Activated T-cell treated with anti-CD3 and anti-CD28 coated beads, Interleukin-2, amount 50 U/mL, for 24 hours (primary cell): ENCODE results near the gene OR2S2.

ENCODE experiments used
- DNase-seq: peaks from one replicate; pipeline ENCODE4 v3.0.0-alpha.2; 2020
- H3K27ac Mint-ChIP-seq: 2 replicates; pipeline ENCODE4 v1.8.0; 2020; ENCODE audit warnings: mild to moderate bottlenecking, mixed read lengths
- H3K27me3 Mint-ChIP-seq: 2 replicates; pipeline ENCODE4 v1.8.0; 2020; ENCODE audit warnings: mixed read lengths
- H3K36me3 Mint-ChIP-seq: 2 replicates; pipeline ENCODE4 v1.8.0; 2020; ENCODE audit warnings: low read depth, mixed read lengths
- H3K4me1 Mint-ChIP-seq: 2 replicates; pipeline ENCODE4 v1.8.0; 2020; ENCODE audit warnings: low read depth, mixed read lengths
- H3K4me3 Mint-ChIP-seq: 2 replicates; pipeline ENCODE4 v1.8.0; 2020; ENCODE audit warnings: mild to moderate bottlenecking, moderate library complexity, mixed read lengths
- H3K9me3 Mint-ChIP-seq: 2 replicates; pipeline ENCODE4 v1.8.0; 2020; ENCODE audit warnings: mixed read lengths

Gene OR2S2

DNA sequence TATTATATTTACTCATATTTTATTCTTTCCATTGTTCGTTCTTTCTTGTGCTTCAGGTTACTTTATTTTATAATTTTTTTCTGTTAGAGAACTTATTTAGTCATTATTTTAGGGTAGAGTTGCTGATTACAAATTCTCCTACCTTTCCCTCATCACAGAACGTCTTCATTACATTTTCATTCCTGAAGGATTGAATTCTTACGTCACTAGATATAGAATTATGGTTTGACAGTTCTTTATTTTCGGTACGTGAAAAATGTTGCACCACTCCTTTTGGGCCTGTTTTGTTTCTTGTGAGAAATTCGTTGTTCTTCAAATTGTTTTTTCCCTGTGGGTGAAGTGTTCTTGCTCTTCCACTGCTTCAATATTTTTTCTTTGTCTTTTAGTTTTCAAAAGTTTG is 20.8 kb upstream of the OR2S2 start:
- peaks cover 73% of the 10 kb centered on the region for H3K27me3 Mint-ChIP-seq
- H3K4me3 Mint-ChIP-seq = no peak overlapping the region
- no peak overlapping the region for H3K27ac Mint-ChIP-seq
- no peaks in the 10 kb centered on the region for H3K4me1 Mint-ChIP-seq
- no peak for DNase-seq
- peaks cover 4% of the 10 kb centered on the region for H3K36me3 Mint-ChIP-seq
- peaks cover 17% of the 10 kb centered on the region for H3K9me3 Mint-ChIP-seq

DNA sequence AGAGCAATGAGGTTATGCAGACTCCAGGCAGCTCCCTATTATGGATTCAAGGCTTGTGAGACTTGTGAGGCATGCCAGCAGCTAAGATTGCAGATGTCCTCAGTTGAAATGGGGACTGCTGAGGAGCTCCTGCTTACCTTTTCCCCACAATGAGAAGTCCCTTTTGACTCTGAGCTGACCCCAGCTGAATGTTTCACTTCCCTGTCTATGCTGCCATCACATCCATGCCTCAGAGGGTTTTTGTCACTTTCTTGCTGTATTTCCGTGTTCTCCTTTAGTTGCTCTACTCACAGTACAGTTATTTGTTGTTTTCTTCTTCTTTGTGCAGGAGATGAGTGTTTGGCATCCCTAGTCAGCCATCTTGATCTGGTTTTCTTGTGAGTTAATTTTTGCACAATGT is 18.8 kb upstream of the OR2S2 start:
- DNase-seq = no peak
- peaks cover 4% of the 10 kb centered on the region for H3K36me3 Mint-ChIP-seq
- peaks cover 77% of the 10 kb centered on the region for H3K27me3 Mint-ChIP-seq
- H3K27ac Mint-ChIP-seq = no peak overlapping the region
- H3K4me3 Mint-ChIP-seq = no peak overlapping the region
- peaks cover 17% of the 10 kb centered on the region for H3K9me3 Mint-ChIP-seq
- peaks cover 10% of the 10 kb centered on the region for H3K4me1 Mint-ChIP-seq

DNA sequence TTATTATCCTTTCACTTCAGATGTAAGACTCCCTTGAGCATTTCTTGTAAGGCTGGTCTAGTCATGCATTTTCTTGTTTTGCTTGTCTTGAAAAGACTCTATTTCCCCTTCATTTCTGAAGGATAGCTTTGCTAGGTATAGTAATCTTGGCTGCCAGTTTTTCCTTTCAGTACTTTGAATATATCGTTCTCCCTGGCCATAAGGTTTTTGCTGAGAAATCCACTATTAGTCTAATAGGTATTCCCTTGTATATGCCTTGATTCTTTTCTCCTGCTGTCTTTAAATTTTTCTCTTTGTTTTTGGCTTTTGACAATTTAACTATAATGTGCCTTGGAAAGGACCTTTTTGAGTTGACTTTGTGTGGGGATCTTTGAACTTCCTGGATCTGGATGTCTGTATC is 16.8 kb upstream of the OR2S2 start:
- no peak for DNase-seq
- H3K36me3 Mint-ChIP-seq = peaks cover 4% of the 10 kb centered on the region
- peaks cover 10% of the 10 kb centered on the region for H3K4me1 Mint-ChIP-seq
- no peak overlapping the region for H3K27ac Mint-ChIP-seq
- no peak overlapping the region for H3K4me3 Mint-ChIP-seq
- peaks cover 17% of the 10 kb centered on the region for H3K9me3 Mint-ChIP-seq
- H3K27me3 Mint-ChIP-seq = peaks cover 66% of the 10 kb centered on the region

DNA sequence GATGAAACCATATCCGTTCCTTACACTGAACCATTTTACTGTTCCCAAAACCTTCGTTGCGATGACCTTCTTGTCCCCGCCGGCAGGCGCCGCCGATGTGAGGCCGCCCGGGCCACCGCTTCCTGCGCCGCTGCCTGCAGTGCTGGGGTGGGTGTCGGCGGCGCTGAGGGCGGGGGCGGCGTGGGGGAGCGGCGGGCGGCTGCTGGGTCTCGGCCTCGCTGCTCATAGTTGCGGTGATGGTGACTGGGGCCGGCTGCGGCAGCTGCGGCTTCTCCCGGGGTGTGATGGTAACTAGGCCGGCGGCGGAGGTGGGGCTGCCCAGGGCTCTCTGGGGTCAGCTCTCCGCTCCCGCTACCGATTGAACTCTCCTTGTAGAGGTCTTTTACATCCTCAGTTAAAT is 14.1 kb upstream of the OR2S2 start:
- Mint-ChIP-seq H3K4me3 (peak overlapping the region; percentile 16), H3K27ac (no peak overlapping the region), H3K4me1 (peaks cover 10% of the 10 kb centered on the region), H3K9me3 (peaks cover 17% of the 10 kb centered on the region), H3K27me3 (peaks cover 58% of the 10 kb centered on the region), H3K36me3 (peaks cover 4% of the 10 kb centered on the region)
- peak; percentile 47 for DNase-seq

- no peaks in the 10 kb centered on the region for H3K9me3 Mint-ChIP-seq
- no peak overlapping the region for H3K4me3 Mint-ChIP-seq
- DNase-seq = no peak
- peaks cover 18% of the 10 kb centered on the region for H3K27me3 Mint-ChIP-seq
- no peak overlapping the region for H3K27ac Mint-ChIP-seq
- H3K4me1 Mint-ChIP-seq = peaks cover 2% of the 10 kb centered on the region
- H3K36me3 Mint-ChIP-seq = no peaks in the 10 kb centered on the region
Observed at GRCh38 chr9:35967042-35967441, 9.1 kb upstream of the OR2S2 start.

DNA sequence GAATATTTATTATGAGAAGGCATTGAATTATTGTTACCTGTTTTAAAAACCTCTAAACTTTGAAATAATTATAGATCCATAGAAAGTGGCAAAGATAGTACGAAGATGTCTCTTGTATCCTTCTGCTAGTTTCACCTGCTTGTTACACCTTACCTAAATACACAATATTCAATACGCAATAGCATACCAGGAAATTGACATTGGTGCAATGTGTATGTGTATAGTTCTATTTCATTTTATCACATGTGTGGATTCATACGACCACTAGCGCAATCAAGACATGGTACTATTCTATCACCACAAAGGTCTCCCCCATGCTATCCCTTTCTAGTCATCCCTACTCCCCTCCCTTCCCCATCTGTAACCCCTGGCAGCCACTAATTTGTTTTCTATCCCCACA is 8.5 kb upstream of the OR2S2 start:
- no peaks in the 10 kb centered on the region for H3K4me1 Mint-ChIP-seq
- no peaks in the 10 kb centered on the region for H3K9me3 Mint-ChIP-seq
- H3K4me3 Mint-ChIP-seq = no peak overlapping the region
- H3K36me3 Mint-ChIP-seq = no peaks in the 10 kb centered on the region
- no peak overlapping the region for H3K27ac Mint-ChIP-seq
- peaks cover 12% of the 10 kb centered on the region for H3K27me3 Mint-ChIP-seq
- DNase-seq = no peak

GRCh38 chr9:35965011-35965410 is 7.1 kb upstream of the OR2S2 start:
- Mint-ChIP-seq H3K9me3 (no peaks in the 10 kb centered on the region), H3K36me3 (no peaks in the 10 kb centered on the region), H3K4me1 (no peaks in the 10 kb centered on the region)

GRCh38 chr9:35962126-35962906 is 4.4 kb upstream of the OR2S2 start:
- Mint-ChIP-seq H3K36me3 (no peaks in the 10 kb centered on the region), H3K27ac (no peak overlapping the region), H3K4me1 (no peaks in the 10 kb centered on the region), H3K27me3 (peaks cover 4% of the 10 kb centered on the region), H3K4me3 (no peak overlapping the region), H3K9me3 (no peaks in the 10 kb centered on the region)
- no peak for DNase-seq

More at GRCh38 chr9:35965011-35965410, 7.1 kb upstream of the OR2S2 start:
- H3K27ac Mint-ChIP-seq = no peak overlapping the region
- H3K4me3 Mint-ChIP-seq = no peak overlapping the region
- peaks cover 8% of the 10 kb centered on the region for H3K27me3 Mint-ChIP-seq
- DNase-seq = no peak

DNA sequence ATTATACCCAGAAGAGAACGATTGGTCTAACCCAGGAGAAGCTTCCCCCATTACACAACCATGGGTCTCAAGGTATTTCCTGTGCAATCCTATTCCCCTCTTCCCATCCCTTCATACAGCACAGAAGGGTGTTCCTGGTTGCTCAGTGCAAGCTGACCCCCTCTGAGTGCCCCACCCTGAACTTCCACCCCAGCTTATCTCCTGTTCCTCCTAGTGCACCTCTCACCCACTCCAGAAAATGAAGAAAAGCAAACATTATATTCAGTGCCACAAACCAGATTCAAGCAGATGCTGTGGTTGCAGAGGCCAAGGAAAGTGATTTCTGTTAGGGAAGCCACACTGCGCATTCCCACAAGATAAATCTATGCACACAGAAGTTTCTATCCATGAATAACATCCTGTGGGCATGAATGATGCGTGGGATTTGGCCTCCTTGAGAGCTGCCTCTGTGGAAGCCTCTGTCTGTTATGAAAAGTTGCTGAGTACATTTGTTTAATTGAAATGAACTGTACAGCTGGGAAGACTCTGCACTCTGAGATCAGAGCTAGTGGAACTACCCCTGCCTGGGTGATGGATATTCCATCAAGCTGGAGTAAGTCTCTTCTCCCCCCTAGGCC is 2.2 kb upstream of the OR2S2 start:
- Mint-ChIP-seq H3K27ac (no peak overlapping the region), H3K36me3 (no peaks in the 10 kb centered on the region), H3K4me1 (no peaks in the 10 kb centered on the region), H3K27me3 (no peaks in the 10 kb centered on the region), H3K9me3 (no peaks in the 10 kb centered on the region), H3K4me3 (no peak overlapping the region)
- DNase-seq = no peak

- peaks cover 3% of the 10 kb centered on the region for H3K27me3 Mint-ChIP-seq
- H3K9me3 Mint-ChIP-seq = no peaks in the 10 kb centered on the region
- no peak overlapping the region for H3K4me3 Mint-ChIP-seq
- H3K4me1 Mint-ChIP-seq = peaks cover 4% of the 10 kb centered on the region
- H3K36me3 Mint-ChIP-seq = no peaks in the 10 kb centered on the region
- no peak for DNase-seq
- H3K27ac Mint-ChIP-seq = no peak overlapping the region
Observed at GRCh38 chr9:35956651-35957050, 1.3 kb downstream of the OR2S2 start.

GRCh38 chr9:35954942-35955546 is 2.9 kb downstream of the OR2S2 start:
- no peak for DNase-seq
- peaks cover 3% of the 10 kb centered on the region for H3K27me3 Mint-ChIP-seq
- H3K4me3 Mint-ChIP-seq = no peak overlapping the region
- peaks cover 4% of the 10 kb centered on the region for H3K4me1 Mint-ChIP-seq
- no peak overlapping the region for H3K27ac Mint-ChIP-seq
- H3K36me3 Mint-ChIP-seq = no peaks in the 10 kb centered on the region
- no peaks in the 10 kb centered on the region for H3K9me3 Mint-ChIP-seq

GRCh38 chr9:35952526-35953191 is 5.3 kb downstream of the OR2S2 start:
- no peaks in the 10 kb centered on the region for H3K9me3 Mint-ChIP-seq
- peaks cover 12% of the 10 kb centered on the region for H3K4me1 Mint-ChIP-seq
- H3K4me3 Mint-ChIP-seq = no peak overlapping the region
- DNase-seq = no peak
- H3K27me3 Mint-ChIP-seq = peaks cover 3% of the 10 kb centered on the region
- H3K36me3 Mint-ChIP-seq = no peaks in the 10 kb centered on the region
- H3K27ac Mint-ChIP-seq = no peak overlapping the region

DNA sequence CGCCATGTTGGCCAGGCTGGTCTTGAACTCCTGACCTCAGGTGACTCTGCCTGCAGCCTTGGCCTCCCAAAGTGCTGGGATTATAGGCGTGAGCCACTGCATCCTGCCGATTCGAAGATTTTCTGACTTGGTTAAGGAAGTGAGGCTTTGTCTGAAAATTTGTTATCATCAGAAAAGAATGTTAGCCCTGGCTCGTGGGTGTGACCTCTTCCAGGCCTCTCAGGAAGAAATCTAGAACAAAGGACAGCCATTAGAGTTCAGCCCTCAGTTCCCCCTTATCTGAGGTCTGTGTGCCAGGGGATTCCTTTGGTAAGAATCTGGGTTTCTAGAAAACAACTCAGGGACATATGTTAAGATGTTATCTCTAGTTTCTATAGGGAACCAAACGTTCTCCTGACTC is 6.2 kb downstream of the OR2S2 start:
- no peak overlapping the region for H3K27ac Mint-ChIP-seq
- no peak overlapping the region for H3K4me3 Mint-ChIP-seq
- peaks cover 3% of the 10 kb centered on the region for H3K27me3 Mint-ChIP-seq
- peaks cover 12% of the 10 kb centered on the region for H3K4me1 Mint-ChIP-seq
- DNase-seq = no peak
- H3K9me3 Mint-ChIP-seq = no peaks in the 10 kb centered on the region
- no peaks in the 10 kb centered on the region for H3K36me3 Mint-ChIP-seq

- Mint-ChIP-seq H3K9me3 (no peaks in the 10 kb centered on the region), H3K27me3 (no peaks in the 10 kb centered on the region), H3K27ac (no peak overlapping the region), H3K4me3 (no peak overlapping the region), H3K36me3 (no peaks in the 10 kb centered on the region), H3K4me1 (peaks cover 27% of the 10 kb centered on the region)
- no peak for DNase-seq
Observed at GRCh38 chr9:35948901-35949318, 9.0 kb downstream of the OR2S2 start.

DNA sequence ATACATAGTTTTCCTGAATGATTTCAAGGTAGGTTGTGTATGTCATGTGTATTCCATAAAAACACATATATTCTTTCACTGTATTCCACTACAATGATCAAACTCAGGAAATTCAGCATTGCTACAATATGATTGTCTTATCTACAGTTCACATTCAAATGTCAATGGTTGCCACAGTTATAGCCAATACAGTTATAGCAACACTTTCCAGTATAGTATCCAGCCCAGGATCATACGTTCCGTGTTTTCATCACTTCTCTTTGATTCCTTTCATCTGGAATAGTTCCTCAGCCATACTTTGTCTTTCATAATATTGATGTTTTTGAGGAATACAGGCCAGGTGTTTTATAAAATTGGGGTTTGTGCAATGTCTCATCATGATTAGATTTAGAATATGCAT is 9.5 kb downstream of the OR2S2 start:
- Mint-ChIP-seq H3K27ac (no peak overlapping the region), H3K4me3 (no peak overlapping the region), H3K27me3 (no peaks in the 10 kb centered on the region), H3K36me3 (no peaks in the 10 kb centered on the region), H3K9me3 (no peaks in the 10 kb centered on the region), H3K4me1 (peaks cover 30% of the 10 kb centered on the region)
- DNase-seq = no peak
